NCI-H2081 treated with DMSO at 0.1 percent for 48 hours (cell line): Measurements from ENCODE around the gene MOB3A.
"Not testable (repeated sequence)": the region's sequence is repeated elsewhere in the genome, so short reads cannot be mapped to it uniquely, and the experiment has no call there.

Source experiments
- DNase-seq: peaks from one replicate; lab custom pipeline; 2025; lab: John Stamatoyannopoulos, UW

Gene MOB3A

DNA sequence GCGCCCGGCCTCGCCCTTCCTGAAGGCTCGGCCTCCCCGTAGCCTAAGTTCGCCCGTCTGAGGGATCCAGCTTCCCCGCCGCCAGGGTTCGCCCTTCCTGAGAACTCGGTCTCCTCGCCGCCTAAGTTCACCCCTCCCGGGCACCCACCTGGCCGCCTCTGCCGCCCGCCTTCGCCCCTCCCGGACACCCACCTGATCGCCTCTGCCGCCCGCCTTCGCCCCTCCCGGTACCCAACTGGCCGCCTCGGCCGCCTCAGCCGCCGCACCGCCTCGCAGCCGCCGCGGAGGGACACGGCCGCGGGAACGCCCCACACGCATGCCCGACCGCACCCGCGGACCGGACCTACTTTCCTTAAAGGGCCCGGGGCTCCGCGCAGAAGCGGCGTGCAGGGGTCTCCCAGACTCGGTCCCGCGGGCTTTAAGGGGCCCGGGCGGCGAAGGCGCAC is at the start of gene MOB3A:
Gene MOB3A (minus strand): TSS at position 293 of the 446 bp plus-strand sequence. CDS start 17,766 bp downstream, outside the sequence.
- peak; percentile 76 for DNase-seq

DNA sequence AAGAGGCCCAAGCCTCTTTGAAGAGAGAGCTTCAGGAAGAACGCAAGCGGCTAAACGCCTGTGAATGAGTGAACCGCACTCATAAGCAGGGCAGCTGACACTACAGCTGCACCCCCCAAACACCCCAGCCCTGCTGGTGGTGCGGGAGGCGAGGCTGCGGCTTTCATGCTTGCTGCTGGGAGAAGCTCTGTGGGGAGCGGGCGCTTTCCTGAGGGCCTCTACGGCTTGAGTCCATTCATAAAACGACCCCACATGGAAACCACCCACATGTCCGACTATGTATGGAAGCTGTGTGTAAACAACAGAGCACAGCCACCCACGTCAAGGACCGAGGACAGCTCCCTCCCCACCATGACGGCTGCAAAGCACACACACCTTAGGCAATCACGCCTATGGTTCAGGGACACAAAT is 49.7 kb upstream of the MOB3A start:
- no peak for DNase-seq

DNA sequence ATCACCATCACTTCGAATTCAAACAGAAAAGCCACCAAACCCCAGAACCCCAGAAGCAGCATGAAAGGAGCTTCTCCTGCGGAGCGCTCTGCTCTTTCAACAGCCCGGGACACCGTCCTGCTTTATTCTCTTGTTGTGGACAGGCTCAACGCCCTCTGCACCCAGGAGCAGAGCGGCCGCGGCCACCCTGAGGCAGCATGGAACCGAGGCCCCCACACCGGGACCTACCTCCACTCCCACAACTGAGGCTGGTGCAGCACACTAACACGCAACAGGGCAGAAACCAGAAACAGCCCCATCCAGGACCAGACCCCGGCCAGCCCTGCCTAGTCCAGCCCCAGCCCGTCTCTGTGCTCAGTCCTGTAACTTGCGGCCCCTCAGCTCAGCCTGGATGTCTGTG is 48.1 kb upstream of the MOB3A start:
- DNase-seq = no peak

GRCh38 chr19:2142173-2142829 is 46.2 kb upstream of the MOB3A start:
- no peak for DNase-seq

- DNase-seq = no peak
These were observed 44.0 kb upstream of the MOB3A start for GRCh38 chr19:2140138-2140569.

GRCh38 chr19:2139385-2140137 is 43.4 kb upstream of the MOB3A start:
- DNase-seq = no peak

DNA sequence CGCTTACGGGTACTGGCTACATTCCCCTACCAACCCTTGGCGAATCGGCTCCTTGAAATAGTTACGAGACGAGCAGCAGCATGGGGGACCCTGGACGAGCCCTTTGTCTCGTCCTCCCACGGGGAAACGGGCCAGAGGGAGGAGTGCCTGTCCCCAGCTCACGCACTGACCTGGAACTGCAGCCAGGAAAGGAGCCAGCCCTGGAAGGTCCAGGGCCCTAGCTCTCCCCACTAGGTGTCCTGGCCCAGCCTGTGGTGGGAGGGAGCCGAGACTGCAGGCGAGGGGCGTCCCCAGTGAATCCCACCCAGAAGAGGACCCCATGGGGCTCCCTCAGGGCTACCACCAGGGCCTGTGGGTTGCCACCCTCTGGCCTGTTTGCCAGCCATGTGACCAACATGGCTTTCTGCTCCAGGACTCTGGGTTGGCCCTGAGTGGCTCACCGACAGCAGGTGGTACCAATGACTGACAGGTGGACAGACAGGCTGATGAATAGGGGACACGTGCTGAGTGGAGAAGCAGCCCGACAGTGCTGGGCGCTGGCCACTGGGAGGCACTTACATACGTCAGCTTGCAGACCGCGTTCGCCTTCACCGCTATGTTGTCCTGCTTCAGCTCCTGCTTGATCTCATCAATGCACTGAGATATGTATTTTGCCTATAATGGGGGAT is 42.1 kb upstream of the MOB3A start:
- DNase-seq = no peak

DNA sequence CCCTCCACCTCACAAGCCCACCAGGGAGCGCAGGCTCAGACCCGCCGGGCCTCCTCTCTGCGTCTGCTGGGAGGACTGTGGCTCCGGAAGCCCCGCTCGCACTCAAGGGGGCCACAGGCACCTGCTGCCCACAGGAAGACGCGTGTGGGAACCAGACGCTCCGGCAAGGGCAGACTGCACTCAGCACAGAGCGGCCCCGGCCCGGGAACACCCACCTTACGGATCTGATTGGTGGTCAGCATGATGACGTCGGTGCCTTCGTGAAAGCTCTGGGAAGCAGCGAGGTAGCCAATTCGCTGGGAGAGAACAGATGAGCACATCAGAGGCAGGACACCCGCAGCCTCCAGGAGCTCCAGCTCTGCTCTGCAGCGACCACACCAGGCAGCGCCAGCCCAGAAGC is 40.7 kb upstream of the MOB3A start:
- DNase-seq = no peak

DNA sequence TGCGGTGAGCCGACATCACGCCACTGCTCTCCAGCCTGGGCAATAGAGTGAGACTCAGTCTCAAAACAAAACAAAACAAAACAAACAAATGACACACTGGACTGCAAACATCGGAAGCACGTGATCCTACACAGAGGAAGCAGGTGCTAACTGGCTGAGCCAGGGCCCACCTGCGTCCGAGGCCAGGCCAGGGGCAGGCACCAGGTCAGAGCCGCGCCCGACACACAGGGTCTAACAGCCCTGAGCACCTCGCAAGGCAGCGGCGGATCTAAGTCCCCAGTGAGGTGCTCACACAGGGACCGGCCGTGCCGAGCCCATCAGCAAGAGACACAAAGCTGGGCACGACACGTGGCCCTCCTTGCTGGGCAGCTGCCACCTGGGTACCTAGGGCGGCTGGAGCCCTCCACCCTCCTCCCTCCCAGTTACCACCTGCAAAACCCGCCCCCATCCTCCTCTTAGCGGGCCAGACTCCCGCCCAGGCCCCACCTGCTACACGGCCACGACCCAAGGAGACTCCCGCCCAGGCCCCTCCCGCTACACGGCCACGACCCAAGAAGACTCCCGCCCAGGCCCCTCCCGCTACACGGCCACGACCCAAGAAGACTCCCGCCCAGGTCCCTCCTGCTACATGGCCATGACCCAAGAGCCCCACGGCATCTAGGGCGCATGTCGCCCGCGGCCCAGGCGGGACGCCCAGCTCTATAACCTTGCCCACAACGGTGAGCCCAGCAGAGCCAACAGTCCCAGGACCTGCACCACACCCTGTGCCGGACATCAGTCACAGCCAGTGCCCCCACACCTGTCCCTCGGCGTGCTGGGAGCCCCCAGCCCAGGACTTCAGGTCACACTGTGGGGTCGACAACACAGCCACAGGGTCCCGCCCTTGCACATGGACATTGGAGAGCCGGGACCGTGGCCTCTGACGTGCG is 39.6 kb upstream of the MOB3A start:
- DNase-seq = no peak

- DNase-seq = no peak
These were observed 36.8 kb upstream of the MOB3A start for GRCh38 chr19:2132731-2133490.

DNA sequence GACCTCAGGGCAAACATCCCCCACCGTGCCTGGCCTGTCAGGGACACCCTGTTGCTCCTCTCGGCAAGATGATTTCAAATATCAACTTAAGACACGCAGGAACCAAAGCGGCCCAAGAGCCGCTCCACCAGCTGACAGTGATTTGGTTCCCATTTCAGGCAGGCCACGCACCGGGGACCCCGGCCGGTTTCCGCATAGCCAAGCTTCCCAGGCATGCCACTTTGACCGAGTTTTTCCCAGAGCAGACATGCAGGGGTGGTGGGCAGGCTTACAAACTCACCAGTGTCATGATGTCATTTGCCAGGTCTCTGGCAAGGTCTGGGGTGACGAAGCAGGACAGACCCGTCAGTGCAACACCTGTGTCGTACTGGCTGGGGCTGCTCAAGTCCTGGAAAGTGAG is 36.1 kb upstream of the MOB3A start:
- no peak for DNase-seq

GRCh38 chr19:2131012-2131975 is 35.2 kb upstream of the MOB3A start:
- DNase-seq = not testable (repeated sequence)

GRCh38 chr19:2129892-2130770 is 34.0 kb upstream of the MOB3A start:
- DNase-seq = no peak

DNA sequence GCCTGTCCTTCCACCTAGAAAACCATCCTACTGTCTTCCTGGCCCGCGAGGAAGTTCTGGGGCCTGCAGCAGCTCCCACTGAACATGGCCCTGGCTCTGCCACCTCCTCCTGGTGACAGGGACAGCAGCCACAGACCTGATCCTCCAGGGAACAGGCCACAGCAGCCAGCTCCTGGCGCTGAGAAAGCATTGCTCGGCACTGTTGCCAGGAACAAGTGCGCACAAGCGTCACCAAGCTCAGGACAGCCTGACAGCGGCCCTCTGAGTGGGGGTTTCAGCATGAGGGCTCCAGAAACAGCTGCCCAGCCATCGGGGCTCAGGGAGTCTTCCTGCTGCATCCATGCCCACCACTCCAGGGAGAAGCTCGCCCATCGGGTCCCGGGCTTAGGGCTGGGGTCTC is 33.4 kb upstream of the MOB3A start:
- DNase-seq = no peak

- no peak for DNase-seq
These were observed 32.9 kb upstream of the MOB3A start for GRCh38 chr19:2129022-2129421.

DNA sequence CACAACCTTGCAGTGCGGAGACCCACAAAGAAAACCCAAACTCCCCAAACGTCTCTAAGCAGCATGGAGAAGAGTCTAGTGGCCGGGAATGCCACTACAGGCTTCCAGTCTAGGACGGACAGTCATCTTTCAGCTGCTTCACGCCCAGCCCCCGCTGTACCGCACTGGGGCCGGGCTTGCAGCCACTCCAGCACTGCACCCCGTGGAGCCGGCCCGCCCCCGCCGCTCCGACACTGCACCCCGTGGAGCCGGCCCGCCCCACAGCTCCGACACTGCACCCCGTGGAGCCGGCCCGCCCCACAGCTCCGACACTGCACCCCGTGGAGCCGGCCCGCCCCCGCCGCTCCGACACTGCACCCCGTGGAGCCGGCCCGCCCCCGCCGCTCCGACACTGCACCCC is 32.1 kb upstream of the MOB3A start:
- DNase-seq = not testable (repeated sequence)

DNA sequence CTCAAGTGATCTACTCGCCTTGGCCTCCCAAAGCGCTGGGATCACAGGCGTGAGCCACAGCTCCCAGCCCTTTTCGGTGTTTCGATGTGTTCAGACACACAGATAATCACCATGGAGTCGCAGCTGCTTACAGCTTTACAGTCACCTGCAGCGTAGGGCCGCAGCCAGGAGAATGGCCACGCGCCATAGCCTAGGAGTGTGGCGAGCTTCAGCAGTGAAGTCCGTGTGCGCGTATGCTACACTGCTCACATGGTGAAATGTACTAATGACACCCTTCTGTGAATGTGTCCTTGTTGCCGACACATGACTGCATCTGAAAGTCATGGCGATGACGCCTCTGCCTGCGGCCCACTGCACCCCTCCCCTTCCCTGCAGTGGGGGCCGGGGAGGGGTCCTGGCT is 31.6 kb upstream of the MOB3A start:
- DNase-seq = no peak

DNA sequence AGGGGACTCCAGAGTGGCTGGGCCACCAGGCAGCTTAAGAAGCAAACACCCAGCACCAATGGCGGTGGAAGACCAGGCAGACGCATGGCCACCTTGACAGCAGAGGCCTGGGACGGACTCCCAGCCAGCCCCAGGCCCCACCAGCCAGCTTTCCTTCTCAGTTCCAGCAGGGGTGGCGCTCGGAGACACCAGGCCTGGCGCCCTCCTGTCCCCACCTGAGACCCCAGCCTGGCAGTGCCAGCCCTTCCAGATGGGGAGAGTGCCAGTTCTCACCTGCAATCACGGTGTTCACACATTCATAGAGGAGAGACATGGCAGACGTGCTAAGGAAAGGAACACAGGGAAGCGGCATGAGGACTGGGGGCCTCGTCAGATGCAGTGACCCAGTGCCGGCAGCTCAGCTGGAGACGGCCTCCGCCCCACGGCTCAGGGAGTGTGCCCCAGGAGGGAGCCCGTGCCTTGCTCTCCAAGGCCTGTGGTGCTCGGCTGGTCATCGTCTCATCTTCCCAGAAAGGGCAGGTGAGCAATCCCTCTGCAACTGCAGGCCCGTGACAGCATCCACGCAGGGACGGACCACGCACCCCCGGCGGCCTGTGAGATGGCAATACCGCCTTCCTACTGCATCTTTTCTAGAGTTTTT is 30.9 kb upstream of the MOB3A start:
- DNase-seq = no peak
